GM19372 (cell line): ENCODE results near the gene DGAT2.
"Not testable (repeated sequence)": the region's sequence is repeated elsewhere in the genome, so short reads cannot be mapped to it uniquely, and the experiment has no call there.

Experiments
- ATAC-seq: cut with Tn5 transposase; IDR thresholded peaks from one replicate; pipeline ENCODE4 v1.9.1; 2021; ENCODE audit warnings: mild to moderate bottlenecking, low read depth, moderate library complexity; ENCODE audit not compliant: unreplicated experiment

The DGAT2 gene, protein sequence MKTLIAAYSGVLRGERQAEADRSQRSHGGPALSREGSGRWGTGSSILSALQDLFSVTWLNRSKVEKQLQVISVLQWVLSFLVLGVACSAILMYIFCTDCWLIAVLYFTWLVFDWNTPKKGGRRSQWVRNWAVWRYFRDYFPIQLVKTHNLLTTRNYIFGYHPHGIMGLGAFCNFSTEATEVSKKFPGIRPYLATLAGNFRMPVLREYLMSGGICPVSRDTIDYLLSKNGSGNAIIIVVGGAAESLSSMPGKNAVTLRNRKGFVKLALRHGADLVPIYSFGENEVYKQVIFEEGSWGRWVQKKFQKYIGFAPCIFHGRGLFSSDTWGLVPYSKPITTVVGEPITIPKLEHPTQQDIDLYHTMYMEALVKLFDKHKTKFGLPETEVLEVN

DNA sequence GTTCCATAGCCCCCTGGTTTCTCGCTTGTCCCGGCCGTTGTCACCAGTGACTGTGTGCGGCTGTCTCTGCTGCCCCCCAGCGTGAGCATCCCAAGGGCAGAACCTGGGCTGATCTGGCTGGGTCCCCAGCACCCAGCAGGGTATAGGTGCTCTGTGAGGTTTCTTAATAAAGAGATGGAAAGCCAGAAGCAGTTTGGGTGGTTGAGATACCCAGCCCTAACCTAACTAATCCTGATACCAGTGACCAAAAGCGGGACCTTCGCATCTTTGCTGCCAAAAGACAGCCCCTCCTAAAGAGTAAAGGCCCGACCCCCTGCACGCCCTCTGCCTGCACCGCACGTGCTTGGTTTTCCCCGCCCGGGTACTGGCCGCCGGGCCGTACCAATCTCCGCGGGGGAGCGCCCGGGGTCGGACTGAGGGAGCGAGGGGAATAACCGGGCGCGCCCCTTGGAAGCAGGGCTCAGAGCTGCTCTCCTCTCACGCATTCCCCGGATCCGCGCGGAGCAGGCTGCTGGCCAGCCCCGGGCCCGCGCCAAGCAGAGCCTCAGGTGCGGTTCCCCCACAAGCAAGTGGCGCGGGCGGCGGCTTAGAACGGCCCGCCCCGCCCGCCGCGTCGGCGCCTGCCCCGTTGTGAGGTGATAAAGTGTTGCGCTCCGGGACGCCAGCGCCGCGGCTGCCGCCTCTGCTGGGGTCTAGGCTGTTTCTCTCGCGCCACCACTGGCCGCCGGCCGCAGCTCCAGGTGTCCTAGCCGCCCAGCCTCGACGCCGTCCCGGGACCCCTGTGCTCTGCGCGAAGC is at the start of gene DGAT2:
TSS of gene DGAT2 (plus strand) at position 667 of the 797 bp plus-strand sequence. CDS start 214 bp downstream, outside the sequence.
- peak; percentile 73 for ATAC-seq

DNA sequence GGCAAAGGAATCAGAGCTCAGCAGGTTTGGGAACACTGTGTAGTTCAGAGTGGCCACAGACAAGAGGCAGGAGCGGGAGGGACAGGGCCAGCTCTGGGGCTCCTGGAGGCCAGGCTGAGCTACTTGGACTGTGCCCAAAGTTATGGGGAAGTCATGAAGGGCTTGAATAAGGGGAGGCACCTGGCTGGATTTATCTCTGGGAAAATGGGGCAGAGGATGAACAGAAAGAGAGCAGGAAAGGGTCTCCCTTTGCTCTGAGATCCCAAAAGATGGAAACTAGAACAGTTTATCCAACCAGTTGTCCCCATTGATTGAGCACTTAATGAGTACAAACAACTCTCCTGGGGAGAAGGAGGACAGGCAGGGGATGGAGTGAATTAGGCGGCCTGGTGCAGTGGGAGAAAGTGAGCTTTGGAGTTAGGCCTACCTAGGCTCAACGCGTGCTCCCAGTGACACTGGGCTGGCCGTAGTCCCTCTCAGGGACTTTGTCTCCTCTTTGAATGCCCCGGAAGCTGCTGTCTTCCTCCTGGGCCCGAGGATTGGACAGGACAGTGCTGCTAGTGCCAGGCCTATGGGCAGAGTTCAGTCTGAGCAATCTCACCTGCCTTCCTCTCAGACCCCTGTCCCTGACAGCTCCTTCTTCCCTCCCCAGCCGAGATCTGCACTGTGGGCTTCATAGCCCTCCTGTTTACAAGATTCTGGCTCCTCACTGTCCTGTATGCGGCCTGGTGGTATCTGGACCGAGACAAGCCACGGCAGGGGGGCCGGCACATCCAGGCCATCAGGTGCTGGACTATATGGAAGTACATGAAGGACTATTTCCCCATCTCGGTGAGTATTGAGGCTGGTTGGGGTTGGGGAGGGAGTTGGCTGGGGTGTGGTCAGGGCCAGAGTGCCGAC is 49.0 kb upstream of the DGAT2 start:
- ATAC-seq: no peak

DNA sequence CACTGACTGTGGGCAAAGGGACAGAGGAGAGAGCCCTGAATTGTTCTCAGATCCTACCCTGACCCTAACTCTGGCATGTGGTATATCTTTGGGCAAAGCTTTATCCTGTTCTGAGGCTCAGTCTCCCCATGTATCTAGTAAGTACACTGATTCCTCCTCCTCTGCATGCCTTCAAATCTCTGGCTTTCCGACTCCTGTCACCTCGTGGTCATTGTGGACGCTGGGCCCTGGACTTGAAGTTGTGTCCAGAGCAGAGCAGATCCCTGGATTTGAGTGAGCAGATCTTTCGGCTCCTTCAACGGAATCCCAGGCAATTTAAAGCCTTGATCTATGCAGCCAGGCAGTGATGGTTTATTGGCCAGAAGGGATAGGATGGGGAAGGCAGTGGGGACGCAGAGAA is 47.9 kb upstream of the DGAT2 start:
- ATAC-seq: no peak

DNA sequence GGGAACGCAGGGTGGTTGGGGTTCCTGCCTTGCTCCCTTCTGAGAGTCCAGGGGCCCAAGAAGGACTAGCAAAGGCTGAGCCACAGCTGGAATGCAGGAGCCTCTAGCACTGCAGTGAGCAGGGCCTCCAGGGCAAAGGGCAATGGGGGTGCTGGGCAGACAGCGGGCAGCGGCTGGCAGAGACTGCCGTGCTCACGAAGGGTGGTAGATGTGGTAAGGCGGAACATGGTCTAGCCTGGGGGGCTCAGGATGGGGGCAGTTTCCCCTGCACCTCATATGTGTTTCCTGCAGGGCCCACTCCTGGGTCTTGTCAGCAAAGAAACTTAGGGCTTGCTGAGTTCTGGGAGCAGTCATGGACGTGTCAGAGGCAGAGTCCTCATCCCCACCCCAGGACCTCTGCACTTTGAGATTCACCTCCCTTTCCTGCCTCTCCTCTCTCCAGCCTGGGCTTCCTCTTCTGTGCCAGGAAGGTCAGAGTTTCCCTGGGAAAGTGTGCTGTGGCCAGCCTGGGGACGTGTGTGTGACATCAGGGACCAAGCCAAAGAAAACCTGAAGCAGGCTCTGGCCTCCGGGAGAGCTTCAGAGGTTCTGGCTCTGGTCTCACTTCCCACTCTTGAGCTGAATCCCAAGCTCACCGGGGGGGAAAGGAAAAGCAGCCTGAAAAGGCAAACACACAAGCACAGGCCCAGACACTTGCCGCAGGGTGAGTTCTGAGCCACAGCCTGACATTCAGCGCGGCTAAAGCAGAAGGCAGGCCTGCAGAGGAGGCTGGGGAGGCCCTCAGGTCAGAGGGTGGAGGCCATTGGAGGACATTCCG is 46.5 kb upstream of the DGAT2 start:
- ATAC-seq: no peak

DNA sequence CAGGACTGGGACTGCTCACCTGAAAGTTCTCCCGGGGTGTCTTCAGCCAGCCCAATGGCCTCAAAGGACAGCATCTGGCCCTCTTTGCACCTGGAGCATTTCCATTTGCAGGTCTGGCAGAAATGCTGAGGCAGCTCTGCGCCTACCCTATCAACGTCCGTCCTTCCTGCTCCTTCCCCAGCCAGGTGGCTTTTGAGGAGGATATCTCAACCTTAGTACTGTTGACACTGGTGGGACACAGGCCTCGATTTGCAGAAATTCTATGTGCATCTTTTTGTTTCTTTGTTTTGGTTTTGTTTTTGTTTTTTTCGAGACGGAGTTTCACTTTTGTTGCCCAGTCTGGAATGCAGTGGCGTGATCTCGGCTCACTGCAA is 45.9 kb upstream of the DGAT2 start:
- no peak for ATAC-seq

DNA sequence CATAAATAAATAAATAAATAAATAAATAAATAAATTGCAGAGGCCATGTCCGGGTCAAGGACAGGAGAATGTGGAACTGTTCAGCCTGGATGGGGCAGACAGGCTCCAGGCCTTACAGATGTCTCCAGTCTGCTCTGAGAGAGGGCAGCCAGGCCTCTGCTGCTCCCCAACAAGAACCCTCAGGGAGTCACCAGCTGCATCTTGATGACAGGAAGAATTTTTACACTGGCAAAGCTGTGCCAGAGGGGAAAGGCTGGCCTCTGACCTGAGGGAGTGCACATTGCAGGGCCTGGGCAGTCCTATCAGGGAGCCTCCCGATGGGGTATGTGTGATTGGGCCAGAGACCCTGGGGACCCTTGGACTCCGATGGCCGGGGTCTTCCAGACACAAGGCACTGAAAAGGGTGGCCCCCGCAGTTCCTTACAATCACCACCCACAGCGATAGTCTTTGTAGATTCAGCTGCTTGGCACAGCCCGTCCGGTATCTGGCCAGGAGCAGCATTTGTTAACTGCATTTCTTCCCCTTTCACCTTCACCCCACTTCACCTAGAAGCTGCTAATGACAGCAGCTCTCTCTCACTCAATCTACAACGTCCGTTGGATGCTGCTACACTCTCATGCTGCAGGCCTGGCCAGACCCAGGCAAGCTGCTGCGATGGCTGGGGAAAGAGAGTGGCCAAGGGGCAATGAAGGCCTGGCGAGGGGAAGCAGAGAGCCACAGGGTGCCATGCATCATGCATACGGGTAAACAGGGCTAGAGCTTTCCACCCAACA is 42.8 kb upstream of the DGAT2 start:
- ATAC-seq: no peak

DNA sequence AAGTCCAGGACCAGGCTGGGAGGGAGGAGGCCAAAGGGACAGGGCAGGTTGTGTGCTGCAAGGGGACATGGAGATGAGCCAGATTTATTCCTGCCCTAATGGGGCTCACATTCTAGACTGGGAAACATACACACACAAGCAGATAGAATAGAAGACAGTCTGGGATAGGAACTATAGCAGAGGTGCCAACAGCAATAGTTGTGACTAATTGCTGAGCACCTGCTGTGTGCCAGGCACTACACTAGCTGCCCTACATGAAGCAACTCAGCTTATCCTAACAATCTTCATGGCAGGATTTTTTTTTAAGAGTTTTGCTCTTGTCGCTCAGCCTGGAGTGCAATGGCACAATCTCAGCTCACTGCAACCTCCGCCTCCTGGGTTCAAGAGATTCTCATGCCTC is 39.6 kb upstream of the DGAT2 start:
- ATAC-seq: no peak

DNA sequence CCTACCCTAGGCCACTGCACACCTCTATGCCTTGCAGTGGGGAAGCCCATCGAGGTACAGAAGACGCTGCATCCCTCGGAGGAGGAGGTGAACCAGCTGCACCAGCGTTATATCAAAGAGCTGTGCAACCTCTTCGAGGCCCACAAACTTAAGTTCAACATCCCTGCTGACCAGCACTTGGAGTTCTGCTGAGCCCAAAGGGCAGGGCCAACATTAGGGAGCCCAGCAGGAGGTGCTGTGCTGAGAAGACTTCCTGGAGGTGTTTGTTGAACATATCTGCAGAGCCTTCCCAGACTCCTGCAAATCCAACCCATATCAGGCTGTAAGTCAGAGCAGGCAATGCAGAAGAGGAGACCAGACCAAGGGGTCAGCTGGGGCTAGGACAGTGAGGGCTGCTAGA is 37.5 kb upstream of the DGAT2 start:
- ATAC-seq: no peak

DNA sequence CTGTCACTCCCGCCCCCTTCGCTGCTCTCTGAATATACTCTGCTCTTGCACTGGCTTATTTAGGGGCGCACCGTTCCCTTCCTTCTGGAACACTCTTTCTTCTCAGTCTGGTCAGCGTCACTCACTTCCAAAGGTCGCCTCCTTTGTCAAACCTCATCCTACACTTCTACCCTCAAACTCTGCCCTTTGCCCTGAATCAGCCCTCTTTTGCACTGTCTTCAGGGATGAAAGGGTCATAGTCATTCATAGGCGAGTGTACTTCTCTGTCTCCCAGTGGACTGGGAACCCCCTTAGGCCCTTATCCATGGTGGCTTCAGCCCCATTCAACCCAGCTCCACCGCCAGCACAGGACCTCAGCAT is 35.5 kb upstream of the DGAT2 start:
- ATAC-seq: no peak

DNA sequence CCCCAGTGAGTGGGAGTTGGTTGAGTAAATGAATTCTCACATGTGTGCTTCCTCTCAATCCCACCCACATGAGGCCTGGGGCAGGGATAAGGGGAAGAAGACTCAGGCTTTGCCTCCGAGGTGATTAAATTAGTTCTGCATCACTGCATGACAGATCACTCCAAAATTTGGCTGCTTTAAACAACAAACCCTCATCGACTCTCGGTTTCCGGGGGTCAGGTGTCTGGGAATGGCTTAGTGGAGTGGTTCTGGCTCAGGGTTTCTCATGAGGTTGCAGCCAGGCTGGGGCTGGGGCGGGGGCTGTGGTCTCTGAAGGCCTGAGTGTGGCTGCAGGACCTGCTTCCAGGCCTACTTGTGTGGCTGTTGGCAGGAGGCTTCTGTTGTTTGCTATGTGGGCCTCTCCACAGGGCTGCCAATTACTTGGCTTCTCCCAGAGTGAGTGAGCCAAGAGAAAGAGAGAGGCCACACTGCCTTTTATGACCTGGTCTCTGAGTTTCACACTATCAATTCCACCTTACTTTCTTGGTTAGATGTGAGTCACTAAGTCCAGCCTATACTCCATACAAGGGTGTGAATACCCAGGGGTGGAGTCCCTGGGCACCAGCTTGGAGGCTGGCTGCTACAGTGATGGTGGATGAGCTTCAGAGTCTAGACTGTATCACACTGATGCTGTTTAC is 35.0 kb upstream of the DGAT2 start:
- no peak for ATAC-seq

DNA sequence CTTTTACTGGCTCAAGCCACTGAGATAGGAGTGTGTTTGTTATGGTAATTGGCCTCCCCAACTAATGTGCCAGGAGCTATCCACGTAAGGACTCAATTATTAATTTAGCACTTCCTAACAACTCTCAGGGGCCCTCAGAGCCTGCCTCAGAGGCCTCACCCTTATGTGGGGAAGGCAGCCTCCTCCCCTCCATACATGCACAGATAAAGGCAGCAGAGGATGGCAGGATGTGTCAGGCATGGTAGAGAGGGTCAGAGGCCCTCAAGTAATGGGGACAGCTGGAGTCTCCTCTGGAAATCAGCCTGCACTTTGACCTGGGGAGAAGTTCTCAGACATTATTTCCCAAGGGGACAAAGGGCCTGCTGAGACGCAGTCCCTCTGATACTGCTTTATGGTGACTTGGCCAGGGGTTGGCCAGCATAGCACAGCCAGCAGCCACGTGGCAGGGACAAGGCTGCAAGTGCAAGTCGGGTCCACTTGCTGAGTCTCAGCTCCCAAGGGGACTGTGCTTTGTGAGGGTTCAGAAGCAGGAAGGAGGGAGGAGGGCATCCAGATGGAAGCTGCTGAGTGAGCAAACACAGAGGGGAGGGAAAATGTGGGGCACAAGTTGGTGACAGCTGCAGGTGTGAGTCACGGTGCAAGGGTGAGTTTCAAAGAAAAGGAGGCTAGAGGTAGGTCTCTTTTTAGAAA is 33.9 kb upstream of the DGAT2 start:
- ATAC-seq: no peak

DNA sequence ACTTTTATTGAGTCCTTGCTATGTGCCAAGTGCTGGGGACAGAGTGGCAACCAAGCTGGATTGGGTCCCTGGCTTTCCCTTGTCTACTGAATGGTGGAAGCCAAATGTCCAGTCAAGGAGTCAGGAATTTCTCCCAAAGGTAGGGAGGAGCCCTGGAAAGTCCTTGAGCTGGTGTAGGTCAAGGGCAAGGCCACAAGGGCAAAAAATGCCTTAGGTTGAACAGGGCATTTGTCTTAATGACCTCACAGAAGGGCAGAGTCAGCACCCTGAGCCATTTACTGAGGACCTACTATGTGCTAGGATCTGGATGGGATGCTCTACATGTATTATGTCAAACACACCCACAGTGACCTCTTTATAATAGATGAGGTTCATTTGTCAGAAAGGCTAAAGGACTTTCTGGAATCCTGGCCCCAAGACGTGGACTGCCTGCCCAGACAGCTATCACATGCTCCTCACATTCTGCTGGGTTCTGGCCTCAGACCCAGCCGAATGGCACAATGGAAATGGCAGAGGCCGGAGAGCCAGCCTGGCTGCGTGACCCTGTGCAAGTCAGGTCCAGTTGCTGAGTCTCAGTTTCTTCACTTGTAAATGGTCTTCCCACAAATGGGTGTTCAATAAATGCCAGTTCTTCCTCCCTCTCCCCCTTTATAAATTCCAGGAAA is 33.3 kb upstream of the DGAT2 start:
- ATAC-seq: no peak

DNA sequence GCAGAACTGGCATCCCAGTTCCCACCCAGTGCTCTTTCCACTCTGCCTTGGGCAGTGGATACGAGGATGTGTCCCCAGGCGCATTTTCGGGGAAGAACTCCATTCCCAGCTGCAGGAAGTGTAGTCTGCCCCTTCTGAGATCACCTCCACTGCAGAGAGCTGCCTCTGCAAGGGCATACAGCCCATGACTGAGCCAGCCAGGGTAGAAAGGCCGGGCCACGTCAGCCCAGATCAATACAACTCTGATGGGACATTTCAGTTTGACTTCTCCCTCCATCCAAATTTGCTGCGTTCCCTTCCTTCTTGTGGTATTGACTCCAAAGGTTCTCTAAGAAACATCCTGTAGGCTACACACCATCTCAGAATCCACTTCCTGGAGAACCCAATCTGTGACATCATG is 31.3 kb upstream of the DGAT2 start:
- ATAC-seq: no peak

DNA sequence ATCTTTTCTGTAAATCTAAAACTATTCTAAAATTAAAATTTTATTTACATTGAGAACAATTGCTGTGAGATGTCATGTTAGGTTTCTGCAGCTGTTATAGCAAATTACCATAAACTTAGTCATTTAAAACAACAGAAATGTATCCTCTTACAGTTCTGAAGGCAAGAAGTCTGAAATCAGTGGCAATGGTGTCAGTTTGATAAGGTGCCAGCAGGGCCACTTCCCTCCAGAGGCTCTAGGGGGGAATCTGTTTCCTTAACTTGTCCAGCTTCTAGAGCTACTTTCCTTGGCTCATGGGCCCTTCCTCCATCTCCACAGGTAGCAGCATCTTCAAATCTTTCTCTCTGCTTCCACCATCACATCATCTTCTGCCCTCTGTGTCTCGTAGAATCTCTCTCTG is 27.9 kb upstream of the DGAT2 start:
- ATAC-seq: no peak

DNA sequence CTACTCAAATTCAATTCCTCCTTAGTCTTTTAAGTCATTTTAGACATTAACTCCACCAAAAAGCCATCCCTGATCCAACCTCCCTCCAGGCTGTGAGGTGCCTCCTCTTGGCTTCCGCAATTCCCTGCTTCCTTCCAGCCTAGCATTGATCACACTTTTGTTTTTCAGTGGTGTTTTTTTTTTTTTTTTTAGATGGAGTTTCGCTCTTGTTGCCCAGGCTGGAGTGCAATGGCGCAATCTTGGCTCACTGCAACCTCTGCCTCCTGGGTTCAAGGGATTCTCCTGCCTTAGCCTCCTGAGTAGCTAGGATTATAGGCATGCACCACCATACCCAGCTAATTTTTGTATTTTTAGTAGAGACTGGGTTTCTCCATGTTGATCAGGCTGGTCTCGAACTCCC is 25.4 kb upstream of the DGAT2 start:
- not testable (repeated sequence) for ATAC-seq

DNA sequence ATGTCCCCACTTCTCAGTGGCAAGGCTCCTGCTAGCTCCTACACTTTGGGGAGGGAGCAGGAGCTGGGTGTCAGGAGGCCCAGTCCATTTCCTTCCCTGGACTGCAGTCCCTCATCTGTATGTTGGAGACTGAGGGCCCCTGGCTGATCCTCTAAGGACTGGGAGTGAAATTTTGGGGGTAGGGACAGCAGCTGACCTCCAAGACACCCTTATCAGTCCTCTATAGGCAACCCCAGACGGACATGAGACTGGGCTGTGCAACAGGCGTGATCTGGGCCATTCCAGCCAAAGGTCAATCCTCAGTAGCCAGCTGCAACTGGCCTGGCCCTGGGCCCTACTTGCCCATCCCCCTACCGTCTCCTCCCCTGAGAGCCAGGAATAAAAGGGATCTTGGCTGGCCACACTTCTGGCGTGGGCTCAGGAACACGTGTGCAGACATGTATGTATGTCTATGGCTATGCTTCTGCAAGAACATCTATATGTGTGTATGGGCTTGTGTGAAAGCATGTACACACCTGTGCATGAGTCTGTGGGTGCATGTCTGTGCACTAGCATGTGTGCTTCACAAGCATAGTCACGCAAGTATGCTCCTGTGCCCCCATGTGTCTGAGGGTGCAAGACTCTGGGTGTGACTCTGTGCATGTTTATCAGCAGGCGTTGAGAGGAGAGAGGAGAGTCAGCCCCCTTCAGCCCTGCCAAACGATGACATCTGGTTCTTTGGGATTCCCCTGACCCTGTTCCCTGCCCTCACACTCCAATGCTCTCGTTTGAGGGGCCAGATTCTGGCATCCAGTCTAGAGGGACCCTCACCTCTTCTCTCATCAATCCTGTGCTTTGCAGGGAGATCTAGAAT is 24.6 kb upstream of the DGAT2 start:
- ATAC-seq: no peak

DNA sequence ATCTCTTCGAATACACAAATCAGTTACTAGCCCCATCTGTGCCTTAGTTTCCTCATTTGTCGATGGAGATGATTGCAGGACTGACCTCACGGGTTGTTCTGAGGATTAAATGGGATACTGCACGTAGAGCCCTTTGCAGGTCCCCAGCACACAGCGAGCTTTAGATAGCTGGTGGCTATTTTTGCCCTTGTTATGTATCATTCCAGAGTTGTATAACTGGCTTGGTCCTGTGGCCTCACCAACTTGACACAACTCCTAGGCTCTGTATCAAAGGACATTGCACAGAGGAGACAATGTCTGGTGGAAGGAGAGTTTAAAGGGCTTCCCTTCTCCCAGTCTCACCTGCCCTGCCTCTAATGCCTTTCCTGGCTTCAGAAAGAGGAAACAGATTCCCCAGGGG is 22.8 kb upstream of the DGAT2 start:
- ATAC-seq: no peak
